Measurements from ENCODE around the gene PTPRO. TPM values are rescaled to one million over a fixed set of nuclear protein-coding genes. Genes with fewer than 3 reads are reported as not detected.

Gene PTPRO
- total RNA-seq, 3 donors from 2014 or later = 11.0 to 39.9 (median 21.9) TPM

- H3K36me3 ChIP-seq (ENCODE audit: low read depth) = no peaks in the 10 kb centered on the region
- intact Hi-C loops (cut with DNase I, micrococcal nuclease) = no loop called here
- H3K9me3 ChIP-seq = no peaks in the 10 kb centered on the region
- peaks cover 6% of the 10 kb centered on the region for H3K4me1 ChIP-seq (ENCODE audit: low read depth)
- DNase-seq = no peak
- TF ChIP-seq CTCF (IDR thresholded peaks at IDR 0.05) = no peak
- ATAC-seq = no peak
- H3K4me3 ChIP-seq = no peak overlapping the region
Observed at GRCh38 chr12:15543347-15543746, 221.0 kb downstream of the PTPRO start.

DNA sequence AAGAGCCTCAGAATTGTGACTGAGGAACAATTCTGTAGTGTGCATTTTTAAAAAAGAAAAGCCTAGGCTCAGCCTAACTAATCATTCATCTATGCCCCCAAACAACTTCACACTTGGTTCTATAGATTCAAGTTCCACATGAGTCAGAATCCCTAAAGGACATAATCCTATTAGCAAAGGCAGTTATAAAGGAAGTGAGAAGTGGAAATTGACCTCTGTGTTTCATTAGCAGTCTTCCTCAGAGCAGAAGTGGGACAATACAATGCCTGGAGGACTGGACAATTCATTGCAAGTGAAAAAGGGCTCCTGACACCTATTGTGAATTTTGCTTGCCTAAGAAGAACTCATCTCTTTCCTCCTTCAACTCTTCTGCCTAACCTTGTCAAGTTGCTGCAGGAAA is 222.3 kb downstream of the PTPRO start:
- ATAC-seq (peak; percentile 49), DNase-seq (no peak)
- no peaks in the 10 kb centered on the region for H3K36me3 ChIP-seq (ENCODE audit: low read depth)
- H3K4me1 ChIP-seq (ENCODE audit: low read depth) = peaks cover 6% of the 10 kb centered on the region
- TF ChIP-seq CTCF (IDR thresholded peaks at IDR 0.05) = no peak
- no peaks in the 10 kb centered on the region for H3K9me3 ChIP-seq
- intact Hi-C loops (cut with DNase I, micrococcal nuclease) = no loop called here
- H3K4me3 ChIP-seq = no peak overlapping the region

GRCh38 chr12:15545334-15545733 is 223.0 kb downstream of the PTPRO start:
- no peak overlapping the region for H3K4me3 ChIP-seq
- DNase-seq (no peak), ATAC-seq (no peak)
- no peaks in the 10 kb centered on the region for H3K36me3 ChIP-seq (ENCODE audit: low read depth)
- H3K4me1 ChIP-seq (ENCODE audit: low read depth) = peaks cover 6% of the 10 kb centered on the region
- no peak for TF ChIP-seq CTCF (IDR thresholded peaks at IDR 0.05)
- no peaks in the 10 kb centered on the region for H3K9me3 ChIP-seq
- intact Hi-C loops (cut with DNase I, micrococcal nuclease) = no loop called here

DNA sequence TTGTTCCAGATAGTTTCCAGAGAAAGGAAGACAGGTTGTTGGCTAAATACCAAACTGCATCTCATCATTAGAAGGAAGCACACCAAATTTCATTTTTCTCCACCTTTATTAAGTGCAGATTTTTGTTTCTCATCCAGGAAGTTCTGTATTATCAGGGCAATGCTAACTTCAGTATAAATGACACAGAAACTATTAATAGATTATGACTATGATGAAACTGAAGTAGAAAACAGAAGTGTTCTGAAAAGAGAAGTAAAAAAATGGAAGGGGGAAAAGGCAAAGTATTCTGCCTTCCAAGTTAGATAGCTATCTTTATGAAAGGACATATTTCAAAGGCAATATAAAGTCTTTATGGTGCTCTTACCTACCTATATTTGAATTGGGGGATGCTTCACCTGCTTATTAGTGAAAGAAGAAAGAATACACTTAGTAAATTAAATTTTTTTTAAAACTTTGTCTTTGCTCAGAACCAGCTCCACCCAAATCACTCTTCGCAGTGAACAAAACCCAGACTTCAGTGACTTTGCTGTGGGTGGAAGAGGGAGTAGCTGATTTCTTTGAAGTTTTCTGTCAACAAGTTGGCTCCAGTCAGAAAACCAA is 223.9 kb downstream of the PTPRO start:
- DNase-seq (no peak), ATAC-seq (peak; percentile 52)
- no peaks in the 10 kb centered on the region for H3K9me3 ChIP-seq
- no peak overlapping the region for H3K4me3 ChIP-seq
- no peak for TF ChIP-seq CTCF (IDR thresholded peaks at IDR 0.05)
- no peaks in the 10 kb centered on the region for H3K36me3 ChIP-seq (ENCODE audit: low read depth)
- H3K4me1 ChIP-seq (ENCODE audit: low read depth) = peaks cover 6% of the 10 kb centered on the region
- intact Hi-C loops (cut with DNase I, micrococcal nuclease) = no loop called here

DNA sequence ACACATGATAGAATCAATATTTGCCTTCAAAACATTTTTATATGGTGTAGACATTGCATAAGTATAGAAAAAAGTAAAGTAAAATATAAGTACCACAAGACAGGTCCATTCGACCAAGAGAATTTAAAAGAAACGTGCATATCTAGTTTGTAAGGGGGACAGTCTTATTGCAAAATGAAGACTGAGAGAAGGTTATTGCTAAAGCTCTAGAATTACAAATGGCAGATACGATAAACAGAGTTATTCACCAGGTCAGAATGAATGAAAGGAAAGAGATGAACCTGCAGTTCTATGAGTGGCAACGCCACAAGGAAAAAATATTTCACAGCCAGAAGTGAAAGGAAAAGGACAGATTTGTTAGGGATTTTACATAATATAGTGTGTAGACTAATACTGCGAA is 224.8 kb downstream of the PTPRO start:
- Histone ChIP-seq H3K36me3 (ENCODE audit: low read depth) (no peaks in the 10 kb centered on the region), H3K4me3 (no peak overlapping the region), H3K9me3 (no peaks in the 10 kb centered on the region), H3K4me1 (ENCODE audit: low read depth) (peaks cover 6% of the 10 kb centered on the region)
- ATAC-seq = peak; percentile 14
- DNase-seq = no peak
- no peak for TF ChIP-seq CTCF (IDR thresholded peaks at IDR 0.05)
- intact Hi-C loops (cut with DNase I, micrococcal nuclease) = no loop called here

GRCh38 chr12:15547691-15548090 is 225.4 kb downstream of the PTPRO start:
- TF ChIP-seq CTCF (IDR thresholded peaks at IDR 0.05) = no peak
- no peak for DNase-seq
- ATAC-seq = peak; percentile 8
- Histone ChIP-seq H3K4me1 (ENCODE audit: low read depth) (peaks cover 6% of the 10 kb centered on the region), H3K4me3 (no peak overlapping the region), H3K9me3 (no peaks in the 10 kb centered on the region), H3K36me3 (ENCODE audit: low read depth) (no peaks in the 10 kb centered on the region)
- intact Hi-C loops (cut with DNase I, micrococcal nuclease) = no loop called here

Measured in mucosa of descending colon (tissue), 3 donors.